ENCODE measurements around the gene CBLN1.
"Not testable (repeated sequence)": the region's sequence is repeated elsewhere in the genome, so short reads cannot be mapped to it uniquely, and the experiment has no call there.

CBLN1 gene

DNA sequence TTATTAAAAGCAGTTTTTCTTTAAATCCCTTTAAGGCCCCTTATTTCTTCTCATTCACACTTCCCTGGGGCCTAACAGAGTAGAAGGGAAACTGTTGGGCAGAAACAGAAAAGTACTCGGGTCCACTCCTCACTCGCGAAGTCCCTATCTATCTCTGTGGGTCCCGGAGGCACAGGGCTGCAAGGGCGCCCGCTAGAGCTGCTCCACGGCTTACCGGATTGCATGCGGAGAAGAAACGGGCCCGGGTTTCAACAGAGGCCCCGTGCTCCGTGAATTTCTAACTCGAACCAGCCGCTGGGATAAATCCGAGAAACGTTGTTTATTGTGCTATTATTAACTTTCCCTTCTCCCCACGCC, 4.3 kb downstream of the CBLN1 start:
- DNase-seq, result no peak

DNA sequence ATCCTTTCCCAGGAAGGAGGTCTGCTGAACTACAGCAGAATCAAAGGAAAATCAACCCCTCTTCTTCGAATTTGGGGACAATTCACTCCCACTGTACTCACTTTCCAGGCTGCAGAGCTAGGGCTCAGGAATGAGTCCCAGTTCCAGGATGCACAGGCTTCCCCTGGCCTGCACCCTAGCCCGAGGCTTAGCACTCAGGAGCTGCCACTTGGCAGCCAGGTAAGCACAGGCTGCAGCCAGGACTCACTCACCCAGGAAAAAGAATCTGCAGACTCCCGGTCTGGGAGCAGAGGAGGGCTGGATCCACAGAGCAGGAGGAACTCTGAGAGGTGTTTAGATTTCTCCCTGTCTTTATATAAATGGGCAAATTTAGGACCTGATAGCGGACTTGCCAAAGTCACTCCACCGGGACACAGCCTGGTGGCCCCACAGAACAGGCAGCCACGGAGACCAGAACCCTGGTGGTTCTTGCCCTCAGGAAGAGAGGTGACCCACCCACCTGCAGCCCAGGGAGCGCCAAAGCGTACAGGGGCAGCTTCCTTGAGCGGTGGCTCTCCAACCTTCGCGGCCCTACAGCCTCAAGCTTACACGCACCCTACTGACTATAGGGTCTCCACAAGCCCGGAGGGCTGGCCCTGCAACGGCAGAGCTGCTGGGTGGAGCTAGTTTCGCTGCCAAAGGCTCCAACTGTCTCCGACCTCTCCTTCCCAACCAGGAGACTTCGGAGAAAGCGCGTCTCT, 4.8 kb downstream of the CBLN1 start:
- DNase-seq, result no peak

DNA sequence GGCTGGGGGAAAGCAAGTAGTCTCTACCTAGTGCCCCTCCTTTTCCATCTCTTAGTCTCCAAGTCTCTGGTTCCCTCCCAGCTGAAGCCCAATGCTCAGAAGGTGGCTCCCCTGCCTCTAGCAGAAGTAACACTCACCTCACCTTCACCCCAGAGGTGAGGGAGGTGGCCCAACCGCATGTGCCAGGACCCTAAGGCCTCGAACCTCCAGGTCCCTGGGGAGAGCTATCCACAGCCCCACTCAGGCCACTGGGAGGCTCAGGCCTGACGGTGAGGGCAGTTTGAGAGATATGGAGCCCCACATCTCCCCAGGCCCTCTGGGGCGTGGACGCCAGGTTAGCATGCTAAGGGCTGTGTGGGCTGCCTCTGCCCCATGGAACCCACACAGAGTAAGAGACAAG, 5.8 kb downstream of the CBLN1 start:
- no peak for DNase-seq

DNA sequence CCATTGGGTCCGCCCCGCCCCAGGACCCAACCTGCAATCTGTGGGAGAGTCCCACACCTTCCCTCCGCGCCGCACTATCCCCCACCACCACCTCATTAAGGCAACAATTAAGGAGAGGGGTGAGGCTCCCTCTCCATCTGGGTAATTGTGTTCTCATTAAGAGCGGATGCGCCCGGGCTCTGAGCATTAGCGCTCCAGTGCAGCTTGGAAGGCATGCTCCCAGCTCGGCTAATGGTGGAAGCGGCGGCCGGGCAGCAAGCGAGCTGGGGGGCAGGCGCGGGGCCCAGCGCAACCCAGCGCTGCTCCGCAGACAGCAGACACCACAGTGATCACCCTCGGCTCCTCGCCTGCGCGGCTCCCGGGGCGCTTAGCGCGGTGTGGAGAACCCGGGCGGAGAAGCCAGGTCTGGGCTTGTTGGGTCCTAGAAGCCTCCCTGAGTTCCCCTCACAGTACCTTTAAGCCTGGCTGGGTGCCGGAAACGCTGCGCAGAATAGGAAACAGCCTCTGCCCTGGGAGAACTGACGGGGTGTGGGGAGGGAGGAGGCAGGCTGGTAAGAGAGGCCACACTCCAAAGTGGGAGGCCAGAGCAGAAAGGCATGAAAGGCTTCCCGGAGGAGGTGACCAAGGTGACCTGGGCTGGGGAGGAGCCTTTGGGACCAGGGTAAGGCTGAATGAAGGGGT, 6.4 kb downstream of the CBLN1 start:
- DNase-seq, result no peak

DNA sequence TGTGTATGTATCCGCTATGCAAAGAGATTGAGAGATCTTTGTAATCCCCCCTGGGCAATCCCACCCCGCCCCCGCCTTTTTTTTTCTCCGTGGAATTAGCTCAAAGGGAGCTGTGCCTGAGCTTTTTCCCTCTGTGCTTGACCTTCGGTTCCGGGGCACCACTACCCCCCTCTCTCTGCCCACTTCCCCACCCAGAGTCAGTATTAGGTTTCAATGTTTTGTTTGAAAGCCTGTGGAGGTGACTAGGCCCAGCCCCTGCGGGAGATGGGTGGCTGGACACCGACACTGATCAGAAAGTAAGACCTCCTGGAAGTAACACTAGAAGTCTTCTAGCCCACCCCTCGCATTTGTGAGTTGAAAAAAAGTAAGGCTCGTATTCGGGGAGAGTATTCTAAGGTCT, 7.0 kb downstream of the CBLN1 start:
- no peak for DNase-seq

DNA sequence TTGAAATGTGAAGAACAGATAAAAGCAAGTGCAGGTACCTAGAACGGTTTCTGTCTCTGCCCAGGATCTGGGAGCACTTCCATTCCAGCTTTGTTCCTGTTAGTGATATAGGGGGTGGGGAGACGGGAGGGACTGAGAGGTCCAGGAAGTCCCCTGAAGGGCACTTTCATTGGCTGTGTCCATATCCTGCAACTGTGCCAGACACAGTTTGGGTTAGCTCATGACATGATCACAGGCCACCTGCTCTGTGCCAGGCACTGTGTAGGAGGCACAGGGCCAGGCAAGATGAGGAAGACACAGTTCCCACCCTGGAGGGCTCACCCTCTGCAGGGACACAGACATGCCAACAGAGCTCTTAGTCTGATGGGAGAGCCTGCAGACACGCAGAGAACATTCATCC, 7.9 kb downstream of the CBLN1 start:
- DNase-seq, result no peak

DNA sequence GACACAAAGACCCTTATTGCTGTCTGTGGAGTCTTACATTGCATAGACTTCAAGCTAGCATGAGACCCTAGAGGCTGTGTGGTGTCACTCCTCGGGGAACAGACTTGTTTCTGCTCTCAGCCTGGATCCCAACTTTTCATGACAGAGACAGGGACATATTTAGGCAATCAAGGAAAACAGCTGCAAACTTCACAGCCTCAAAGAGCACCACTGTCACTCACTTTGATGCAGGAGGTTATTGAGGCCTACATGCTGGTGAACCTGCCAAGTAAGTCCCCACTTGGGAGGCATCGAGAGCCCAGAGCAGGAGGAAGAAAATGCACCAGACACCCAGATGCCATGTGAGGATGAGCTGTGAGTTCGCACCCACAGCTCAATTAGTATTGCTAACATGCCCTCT, 10.3 kb downstream of the CBLN1 start:
- no peak for DNase-seq

DNA sequence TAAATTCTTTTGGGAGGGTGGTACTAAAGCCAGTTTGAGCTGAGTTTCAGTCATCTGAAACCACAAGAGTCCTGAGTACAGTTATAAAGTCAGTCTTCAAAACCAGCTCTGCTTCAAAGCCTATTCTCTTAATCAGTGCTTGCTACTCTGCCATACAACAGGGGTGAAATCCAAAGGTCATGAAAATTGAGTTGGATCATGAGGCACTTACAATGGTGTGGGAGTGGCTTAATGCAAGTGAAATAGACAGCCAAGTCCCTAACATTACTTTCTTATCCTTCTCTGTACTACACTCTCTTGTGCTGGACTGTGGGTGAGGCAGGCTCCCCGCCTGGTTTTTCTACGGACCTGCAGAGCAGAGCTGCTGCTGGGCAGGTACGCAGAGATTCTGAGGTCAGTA, 12.4 kb downstream of the CBLN1 start:
- no peak for DNase-seq

DNA sequence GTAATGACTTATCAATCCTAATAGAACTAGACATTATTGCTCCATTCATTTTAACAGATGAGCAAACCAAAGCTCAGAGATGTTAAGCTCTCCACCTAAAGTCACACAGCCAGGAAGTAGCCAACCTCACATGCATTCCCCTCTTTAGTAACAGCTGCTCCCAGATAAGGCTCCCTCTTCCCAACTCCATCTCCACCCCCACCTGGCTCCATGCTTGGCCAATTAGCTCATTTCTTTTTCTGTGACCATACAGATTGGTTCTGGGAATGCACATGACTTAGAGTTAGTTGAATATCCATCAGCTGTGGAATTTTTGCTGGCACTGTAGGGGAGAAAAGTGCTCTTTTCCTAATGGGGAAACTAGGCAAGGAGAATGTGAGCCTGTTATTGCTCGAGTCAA, 13.0 kb downstream of the CBLN1 start:
- no peak for DNase-seq

DNA sequence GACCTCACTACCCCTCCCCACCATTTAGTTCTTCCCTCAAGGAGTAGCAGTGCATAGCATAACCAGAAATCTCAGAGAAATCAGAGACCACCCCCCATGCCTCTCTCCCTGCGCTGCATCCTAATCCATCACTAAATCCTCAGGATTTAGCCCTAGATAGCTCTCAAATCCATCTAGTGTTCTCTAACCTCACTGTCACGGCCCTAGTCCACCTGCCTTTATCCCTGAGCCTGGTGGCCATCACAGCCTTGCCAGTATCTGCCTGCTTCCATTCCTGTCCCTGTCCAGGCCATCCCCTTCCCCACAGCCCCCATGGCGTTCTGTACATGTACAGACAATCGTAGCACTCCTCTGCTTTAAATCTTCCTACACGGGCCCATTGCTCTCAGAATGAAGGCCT, 19.1 kb downstream of the CBLN1 start:
- no peak for DNase-seq

DNA sequence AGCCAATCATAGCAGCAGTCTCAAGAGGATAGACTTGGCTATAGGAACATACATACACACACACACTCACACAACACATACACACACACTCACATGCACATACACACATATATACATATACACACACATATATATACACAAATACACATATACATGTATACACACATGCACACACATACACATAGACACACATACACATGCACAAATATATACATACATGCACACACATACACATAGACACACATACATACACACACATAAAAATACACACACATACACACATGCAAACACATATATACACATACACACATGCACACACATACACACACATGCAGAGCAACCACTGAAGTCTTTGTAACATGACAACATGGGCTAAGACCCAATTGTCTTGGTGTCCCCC, 19.7 kb downstream of the CBLN1 start:
- DNase-seq, result no peak

DNA sequence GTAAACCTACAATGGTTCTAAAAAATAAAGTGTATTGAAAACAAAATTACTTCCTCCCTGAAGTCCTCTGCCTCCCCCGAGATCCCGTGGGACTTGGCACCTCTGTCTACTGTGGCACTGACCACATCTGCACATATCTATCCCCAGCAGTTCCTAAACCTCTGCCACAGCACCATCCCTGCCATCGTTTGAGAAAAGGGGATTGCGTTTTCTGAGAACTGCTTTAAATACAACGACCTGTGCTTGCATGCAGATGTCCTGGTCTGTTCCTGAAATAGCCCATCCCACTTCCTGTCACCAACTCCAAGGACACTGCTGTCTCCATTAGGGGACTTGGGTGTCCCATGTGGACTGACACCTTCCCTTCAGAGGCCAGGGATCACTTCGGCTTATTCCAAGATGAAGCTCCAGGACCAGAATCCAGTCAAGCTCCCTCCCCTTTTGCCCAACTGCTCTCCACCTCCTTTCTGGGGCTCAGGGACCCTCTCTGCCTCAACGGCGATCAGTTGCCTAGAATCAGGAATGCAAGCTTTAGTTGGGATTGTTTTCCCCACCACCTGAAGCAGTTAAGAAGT, 20.6 kb downstream of the CBLN1 start:
- no peak for DNase-seq

DNA sequence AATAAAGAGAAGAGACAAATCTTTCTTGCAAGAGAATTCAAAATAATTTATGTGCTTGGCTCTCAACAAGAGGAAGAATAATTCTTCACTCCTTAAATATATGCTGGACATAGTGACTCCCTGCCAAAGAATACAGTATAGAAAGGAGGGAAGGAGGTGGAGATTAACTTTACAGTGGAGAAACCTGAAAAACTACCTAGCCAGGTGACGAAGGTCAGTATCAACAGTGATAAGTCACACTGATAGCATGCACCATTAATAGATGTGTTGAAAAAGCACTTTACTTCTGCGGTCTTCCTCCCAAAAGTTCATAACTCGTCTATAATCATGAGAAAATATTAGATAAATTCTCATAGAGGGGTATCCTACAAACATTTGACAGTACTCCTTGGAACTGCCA, 21.4 kb downstream of the CBLN1 start:
- no peak for DNase-seq

DNA sequence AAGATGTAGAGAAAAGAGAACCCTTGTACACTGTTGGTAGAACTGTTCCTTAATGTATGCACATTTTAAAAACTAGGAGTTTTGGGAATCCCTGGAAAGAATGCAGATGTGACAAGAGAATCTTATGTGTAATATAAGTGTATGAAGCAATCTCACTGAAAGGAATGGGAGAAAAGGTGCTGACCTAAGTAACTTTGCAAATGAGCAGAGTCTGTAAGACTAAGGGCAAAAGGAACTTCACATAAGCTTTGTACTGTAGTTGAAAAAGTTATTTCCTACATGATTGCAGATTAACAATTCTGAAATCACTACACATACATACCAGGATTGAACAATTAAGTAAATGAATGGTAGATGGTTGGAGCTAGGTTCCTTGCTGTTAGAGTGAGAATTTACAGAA, 22.3 kb downstream of the CBLN1 start:
- no peak for DNase-seq

DNA sequence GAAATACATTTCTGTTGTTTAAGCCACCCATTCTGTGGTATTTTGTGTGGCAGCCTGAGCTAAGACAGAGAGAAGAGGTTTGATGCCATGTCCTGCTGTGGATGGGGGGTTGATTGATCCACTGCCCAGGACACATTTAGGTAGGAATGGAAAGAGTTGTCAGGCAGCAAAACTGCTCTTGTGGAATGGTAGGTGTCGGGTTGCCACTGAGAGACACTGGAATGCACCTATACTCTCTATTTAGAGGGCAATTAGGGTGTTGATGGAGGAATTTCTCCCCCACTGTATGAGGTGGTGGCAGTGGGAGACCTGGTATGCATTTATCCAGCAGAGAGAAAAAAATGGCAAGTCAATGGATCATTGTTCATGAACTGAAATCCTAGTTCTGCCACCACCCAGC, 30.9 kb downstream of the CBLN1 start:
- DNase-seq, result no peak

DNA sequence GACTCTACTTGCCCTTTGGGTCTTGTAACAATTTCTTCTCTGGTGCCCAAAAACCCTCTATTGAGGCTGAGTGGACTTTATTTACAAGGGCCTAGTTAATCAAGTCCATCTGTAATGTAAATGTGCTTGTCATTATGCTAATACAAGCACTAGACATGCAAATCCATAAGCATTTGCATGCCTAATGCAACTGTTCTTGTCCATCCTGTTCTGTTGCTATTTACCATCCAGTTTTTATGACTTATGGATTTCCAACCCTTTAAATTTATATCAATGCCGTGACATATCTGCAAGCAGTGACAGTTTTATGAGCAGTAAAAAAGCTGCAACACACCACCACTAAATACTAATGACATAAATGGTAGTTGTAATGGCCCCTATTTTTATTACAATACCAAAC, 33.4 kb downstream of the CBLN1 start:
- no peak for DNase-seq

DNA sequence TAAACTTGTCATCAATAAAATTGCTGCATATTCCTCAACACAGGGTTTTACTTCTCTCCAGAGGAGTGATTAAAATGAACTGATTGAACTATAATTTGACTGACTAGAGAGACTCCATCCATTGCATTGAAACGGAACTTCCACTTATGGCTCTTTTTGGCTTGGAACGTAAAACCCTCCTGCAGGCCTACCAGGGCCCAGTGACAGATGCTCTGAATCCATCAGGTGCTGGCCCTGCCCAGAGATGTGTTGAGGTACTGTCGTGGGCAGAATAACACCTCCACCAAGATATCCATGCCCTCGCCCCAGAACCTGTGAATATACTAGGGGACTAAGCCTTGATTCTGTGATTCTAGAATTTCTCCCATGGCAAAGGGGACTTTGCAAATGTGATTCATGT, 45.4 kb downstream of the CBLN1 start:
- DNase-seq, result no peak

DNA sequence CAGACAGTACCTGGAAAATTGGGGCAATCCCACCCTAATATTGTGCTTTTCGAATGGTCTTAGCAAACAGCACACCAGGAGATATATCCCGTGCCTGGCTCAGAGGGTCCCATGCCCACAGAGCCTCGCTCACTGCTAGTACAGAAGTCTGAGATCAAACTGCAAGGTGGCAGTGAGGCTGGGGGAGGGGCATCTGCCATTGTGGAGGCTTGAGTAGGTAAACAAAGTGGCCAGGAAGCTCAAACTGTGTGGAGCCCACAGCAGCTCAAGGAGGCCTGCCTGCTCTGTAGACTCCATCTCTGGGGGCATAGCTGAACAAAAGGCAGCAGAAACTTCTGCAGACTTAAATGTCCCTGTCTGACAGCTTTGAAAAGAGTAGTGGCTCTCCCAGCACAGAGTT, 53.3 kb downstream of the CBLN1 start:
- DNase-seq, result not testable (repeated sequence)

Data from hematopoietic multipotent progenitor cell treated with erythropoietin and hydrocortisone succinate and interleukin-3 and kit ligand, for 4 days (in vitro differentiated cells).